KMS-11 (cell line): Measurements from ENCODE around the gene RPS18.
"Not testable (repeated sequence)": the region's sequence is repeated elsewhere in the genome, so short reads cannot be mapped to it uniquely, and the experiment has no call there.

Source experiments
- H2AFZ ChIP-seq: fragments of 200-600 bp; sonication (generic); 2 replicates; pipeline ENCODE4 v1.6.1; 2016; ENCODE audit warnings: antibody characterized with exemption, mixed run types, low read depth
- H3K27ac ChIP-seq: fragments of 200-600 bp; sonication (generic); 2 replicates; pipeline ENCODE4 v1.6.1; 2016; ENCODE audit warnings: mild to moderate bottlenecking, mixed run types
- H3K27me3 ChIP-seq: fragments of 200-600 bp; sonication (generic); 2 replicates; pipeline ENCODE4 v1.6.1; 2017; ENCODE audit warnings: mild to moderate bottlenecking, low read depth, mixed run types, moderate library complexity; ENCODE audit not compliant: insufficient read depth
- H3K36me3 ChIP-seq: fragments of 200-600 bp; sonication (generic); 2 replicates; pipeline ENCODE4 v1.6.1; 2017; ENCODE audit warnings: mild to moderate bottlenecking, mixed run types; ENCODE audit not compliant: insufficient read depth
- H3K4me1 ChIP-seq: fragments of 200-600 bp; sonication (generic); 2 replicates; pipeline ENCODE4 v1.6.1; 2016; ENCODE audit warnings: mild to moderate bottlenecking, low read depth, mixed run types; ENCODE audit not compliant: poor library complexity, severe bottlenecking
- H3K4me2 ChIP-seq: fragments of 200-600 bp; sonication (generic); 2 replicates; pipeline ENCODE4 v1.7.0; 2016; ENCODE audit warnings: mild to moderate bottlenecking, mixed run types
- H3K4me3 ChIP-seq: fragments of 200-600 bp; sonication (generic); IDR thresholded peaks from 2 replicates; pipeline ENCODE4 v1.6.1; 2017; ENCODE audit warnings: low read depth, low read length, mixed read lengths; ENCODE audit not compliant: insufficient read depth
- H3K79me2 ChIP-seq: fragments of 200-600 bp; sonication (generic); 2 replicates; pipeline ENCODE4 v1.6.1; 2016; ENCODE audit warnings: low read depth, mixed run types; ENCODE audit not compliant: insufficient read depth
- H3K9ac ChIP-seq: fragments of 200-600 bp; sonication (generic); 2 replicates; pipeline ENCODE4 v1.6.1; 2016; ENCODE audit warnings: mild to moderate bottlenecking, mixed run types
- H4K20me1 ChIP-seq: fragments of 200-600 bp; sonication (generic); 2 replicates; pipeline ENCODE4 v1.6.1; 2016; ENCODE audit warnings: mild to moderate bottlenecking, mixed run types; ENCODE audit not compliant: insufficient read depth
- TF ChIP-seq, protein P1 (sequence below): fragments of 200-600 bp; sonication (generic); conservative IDR thresholded peaks from 2 replicates; pipeline ENCODE4 v1.6.1; 2017; ENCODE audit warnings: low read depth, mild to moderate bottlenecking, antibody characterized with exemption, low read length, moderate library complexity, mixed read lengths

The RPS18 gene

GRCh38 chr6:33273129-33273923, 1.5 kb downstream of the RPS18 start:
- TF ChIP-seq, protein P1, sequence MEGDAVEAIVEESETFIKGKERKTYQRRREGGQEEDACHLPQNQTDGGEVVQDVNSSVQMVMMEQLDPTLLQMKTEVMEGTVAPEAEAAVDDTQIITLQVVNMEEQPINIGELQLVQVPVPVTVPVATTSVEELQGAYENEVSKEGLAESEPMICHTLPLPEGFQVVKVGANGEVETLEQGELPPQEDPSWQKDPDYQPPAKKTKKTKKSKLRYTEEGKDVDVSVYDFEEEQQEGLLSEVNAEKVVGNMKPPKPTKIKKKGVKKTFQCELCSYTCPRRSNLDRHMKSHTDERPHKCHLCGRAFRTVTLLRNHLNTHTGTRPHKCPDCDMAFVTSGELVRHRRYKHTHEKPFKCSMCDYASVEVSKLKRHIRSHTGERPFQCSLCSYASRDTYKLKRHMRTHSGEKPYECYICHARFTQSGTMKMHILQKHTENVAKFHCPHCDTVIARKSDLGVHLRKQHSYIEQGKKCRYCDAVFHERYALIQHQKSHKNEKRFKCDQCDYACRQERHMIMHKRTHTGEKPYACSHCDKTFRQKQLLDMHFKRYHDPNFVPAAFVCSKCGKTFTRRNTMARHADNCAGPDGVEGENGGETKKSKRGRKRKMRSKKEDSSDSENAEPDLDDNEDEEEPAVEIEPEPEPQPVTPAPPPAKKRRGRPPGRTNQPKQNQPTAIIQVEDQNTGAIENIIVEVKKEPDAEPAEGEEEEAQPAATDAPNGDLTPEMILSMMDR, result no peak
- Histone ChIP-seq H3K79me2 (peaks cover 42% of the 10 kb centered on the region), H3K4me2 (peak overlapping the region; percentile 66), H2AFZ (no peak overlapping the region), H3K36me3 (peaks cover 29% of the 10 kb centered on the region; the same call in 1 of the 2 replicates), H3K4me1 (peaks cover 27% of the 10 kb centered on the region), H3K27ac (peak overlapping the region; percentile 85), H3K27me3 (no peaks in the 10 kb centered on the region), H3K9ac (peak overlapping the region; percentile 91; the same call in 1 of the 2 replicates), H4K20me1 (peaks cover 16% of the 10 kb centered on the region; the same call in 1 of the 2 replicates), H3K4me3 (no peak overlapping the region)

DNA sequence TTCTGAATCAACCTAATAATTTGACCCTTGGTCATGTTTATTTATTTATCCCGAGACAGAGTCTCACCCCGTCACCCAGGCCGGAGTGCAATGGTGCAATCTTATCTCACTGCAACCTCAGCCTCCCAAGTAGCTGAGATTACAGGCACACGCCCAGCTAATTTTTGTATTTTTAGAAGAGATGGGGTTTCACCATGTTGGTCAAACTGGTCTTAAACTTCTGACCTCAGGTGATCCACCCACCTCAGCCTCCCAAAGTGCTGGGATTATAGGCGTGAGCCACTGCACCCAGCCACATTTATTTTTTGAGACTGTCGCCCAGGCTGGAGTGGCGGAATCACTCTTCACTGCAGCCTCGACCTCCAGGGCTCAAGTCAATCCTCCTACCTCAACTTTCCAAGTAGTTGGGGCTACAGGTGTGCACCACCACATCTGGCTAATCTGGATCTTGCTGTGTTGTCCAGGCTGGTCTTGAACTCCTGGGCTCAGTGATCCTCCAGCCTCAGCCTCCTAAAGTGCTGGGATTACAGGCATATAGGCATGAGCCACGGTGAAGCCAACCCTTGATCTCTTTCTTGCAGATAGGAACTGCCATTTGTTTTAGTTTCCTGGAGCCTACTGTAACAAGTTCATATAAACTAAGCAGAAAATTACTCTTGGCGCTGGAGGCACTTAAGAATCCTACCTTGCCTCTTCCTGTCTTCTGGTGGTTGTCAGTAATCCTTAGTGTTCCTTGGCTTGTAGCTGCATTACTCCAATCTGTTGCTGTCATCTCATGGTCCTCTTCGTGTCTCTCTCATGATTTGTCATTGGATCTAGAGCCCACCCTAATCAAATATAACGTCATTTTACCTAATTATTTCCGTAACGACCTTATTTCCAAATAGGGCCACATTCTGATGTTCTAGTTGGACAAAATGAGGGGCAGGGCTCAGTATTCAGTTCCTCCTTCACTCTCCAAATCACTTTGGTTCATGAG, 2.3 kb downstream of the RPS18 start:
- Histone ChIP-seq H3K36me3 (peaks cover 29% of the 10 kb centered on the region; the same call in 1 of the 2 replicates), H3K79me2 (peaks cover 42% of the 10 kb centered on the region), H3K9ac (no peak overlapping the region), H3K4me2 (peak overlapping the region; percentile 66), H3K4me3 (no peak overlapping the region), H2AFZ (no peak overlapping the region), H3K27ac (peak overlapping the region; percentile 85; the same call in 1 of the 2 replicates), H3K4me1 (peaks cover 27% of the 10 kb centered on the region), H4K20me1 (peaks cover 16% of the 10 kb centered on the region; the same call in 1 of the 2 replicates), H3K27me3 (no peaks in the 10 kb centered on the region)
- TF ChIP-seq, protein P1, result no peak

GRCh38 chr6:33275795-33276580, 4.1 kb downstream of the RPS18 start:
- not testable (repeated sequence) for H3K9ac ChIP-seq, H3K27ac ChIP-seq, H3K4me2 ChIP-seq, H3K27me3 ChIP-seq, H2AFZ ChIP-seq, H3K4me3 ChIP-seq
- Histone ChIP-seq H4K20me1 (peaks cover 16% of the 10 kb centered on the region; the same call in 1 of the 2 replicates), H3K36me3 (peaks cover 29% of the 10 kb centered on the region; the same call in 1 of the 2 replicates), H3K4me1 (peaks cover 24% of the 10 kb centered on the region), H3K79me2 (peaks cover 39% of the 10 kb centered on the region)

- no peak overlapping the region for H3K4me3 ChIP-seq
- H3K27me3 ChIP-seq, result no peaks in the 10 kb centered on the region
- TF ChIP-seq, protein P1, result no peak
- peaks cover 24% of the 10 kb centered on the region for H3K4me1 ChIP-seq
- no peak overlapping the region for H3K27ac ChIP-seq
- peaks cover 29% of the 10 kb centered on the region; the same call in 1 of the 2 replicates for H3K36me3 ChIP-seq
- H4K20me1 ChIP-seq, result peaks cover 16% of the 10 kb centered on the region; the same call in 1 of the 2 replicates
- no peak overlapping the region for H3K4me2 ChIP-seq
- H2AFZ ChIP-seq, result no peak overlapping the region
- H3K9ac ChIP-seq, result no peak overlapping the region
- peaks cover 36% of the 10 kb centered on the region for H3K79me2 ChIP-seq
Measured at GRCh38 chr6:33276581-33276863, 4.6 kb downstream of the RPS18 start.
